ENCODE data around the gene AP5B1. TPM values are rescaled to one million over a fixed set of nuclear protein-coding genes. Genes with fewer than 3 reads are reported as not detected.

AP5B1 gene
- total RNA-seq, 1 experiment from 2014 or later = 19.5 TPM

GRCh38 chr11:65776196-65776595, 4.6 kb downstream of the AP5B1 start:
- POLR2A ChIA-PET = no interaction called here
- no peak overlapping the region for H3K4me2 ChIP-seq (ENCODE audit: low read length)
- H2AFZ ChIP-seq (ENCODE audit: low read depth, low read length, poor library complexity, severe bottlenecking) = no peak overlapping the region
- no peak overlapping the region for H3K9ac ChIP-seq (ENCODE audit: low read length)
- intact Hi-C loops (cut with micrococcal nuclease) = no loop called here
- BruUV-seq (replicated peaks) = no TSS peak
- CTCF ChIA-PET = interaction anchor here (1.2 to 1.4 kb wide), 2 partner anchors 15 to 42 kb away, joined by 3 read pairs; no protein-coding TSS in a partner anchor
- H3K79me2 ChIP-seq (ENCODE audit: insufficient read depth, low read length) = peaks cover 42% of the 10 kb centered on the region
- RAD21 ChIA-PET (ENCODE audit: low non-redundant PET in 1 of 2, low total read pairs in 2 of 2, uncharacterized antibody in 2 of 2, unreplicated experiment in 2 of 2) = no interaction called here
- no peak for DNase-seq (ENCODE audit: low read depth, low spot score)
- H3K4me3 ChIP-seq (replicated peaks in 1 of 2; ENCODE audit: low read depth in 1 of 2, low read length in 2 of 2) = no peak overlapping the region
- peaks cover 8% of the 10 kb centered on the region; the same call in 1 of the 2 replicates for H4K20me1 ChIP-seq (ENCODE audit: insufficient read depth)
- ATAC-seq = no peak
- H3K27ac ChIP-seq (ENCODE audit: low read depth, low read length) = no peak overlapping the region
- H3K4me1 ChIP-seq (ENCODE audit: control insufficient read depth in 1 of 2, insufficient read depth in 2 of 2, low read length in 2 of 2) = peaks cover 3 to 13% of the 10 kb centered on the region in 2 experiments; a peak in 2 of 4 replicates
- no peaks in the 10 kb centered on the region for H3K9me3 ChIP-seq (ENCODE audit: control insufficient read depth in 1 of 2, insufficient read depth in 1 of 2, low read depth in 1 of 2, low read length in 2 of 2)
- TF ChIP-seq POLR2A (IDR thresholded peaks at IDR 0.05; ENCODE audit: borderline replicate concordance, extremely low read depth, insufficient read depth, insufficient read length) (no peak), EZH2 (IDR thresholded peaks at IDR 0.05) (no peak)
- TF ChIP-seq, protein P1, sequence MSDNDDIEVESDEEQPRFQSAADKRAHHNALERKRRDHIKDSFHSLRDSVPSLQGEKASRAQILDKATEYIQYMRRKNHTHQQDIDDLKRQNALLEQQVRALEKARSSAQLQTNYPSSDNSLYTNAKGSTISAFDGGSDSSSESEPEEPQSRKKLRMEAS (IDR thresholded peaks at IDR 0.05) = no peak
- H3K9me2 ChIP-seq (ENCODE audit: insufficient read depth) = no peaks in the 10 kb centered on the region
- peaks cover 14 to 30% of the 10 kb centered on the region in 2 experiments; a peak in 3 of 4 replicates for H3K36me3 ChIP-seq (ENCODE audit: control insufficient read depth in 1 of 2, insufficient read depth in 2 of 2, low read length in 2 of 2)
- no peaks in the 10 kb centered on the region for H3K27me3 ChIP-seq (ENCODE audit: insufficient read depth, low read length)

DNA sequence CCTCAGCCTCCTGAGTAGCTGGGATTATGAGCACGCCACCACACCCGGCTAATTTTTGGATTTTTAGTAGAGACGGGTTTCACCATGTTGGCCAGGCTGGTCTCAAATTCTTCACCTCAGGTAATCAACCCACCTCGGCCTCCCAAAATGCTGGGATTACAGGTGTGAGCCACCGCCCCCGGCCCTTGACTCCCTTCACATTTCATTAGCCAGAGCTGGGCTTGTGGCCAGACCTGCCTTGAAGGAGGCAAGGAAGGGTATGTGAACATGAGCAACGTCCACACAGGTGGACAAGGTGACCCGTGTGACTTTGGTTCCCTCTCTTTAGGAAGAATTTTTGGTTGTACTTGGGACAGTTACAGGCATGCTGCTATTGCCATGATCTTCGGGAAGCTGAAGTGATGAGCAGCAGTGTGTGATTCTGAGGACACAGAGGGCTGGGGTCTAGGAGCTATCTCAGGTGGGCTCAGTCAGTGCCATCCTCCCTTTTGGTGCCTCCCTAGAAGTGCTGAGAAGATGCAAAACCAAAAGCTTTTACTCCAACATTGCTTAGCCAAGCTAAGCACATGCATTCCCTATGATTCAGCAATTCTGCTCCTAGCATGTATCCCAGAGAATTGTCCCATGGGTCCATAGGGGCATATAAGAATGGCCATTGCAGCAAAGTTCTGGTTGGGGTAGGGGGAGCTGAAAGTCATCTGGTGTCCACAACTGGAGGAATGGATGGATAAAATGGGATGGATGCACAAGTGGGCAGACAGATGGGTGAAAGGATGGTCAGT, 6.1 kb downstream of the AP5B1 start:
- Histone ChIP-seq H3K4me2 (ENCODE audit: low read length) (no peak overlapping the region), H2AFZ (ENCODE audit: low read depth, low read length, poor library complexity, severe bottlenecking) (no peak overlapping the region), H3K36me3 (ENCODE audit: control insufficient read depth in 1 of 2, insufficient read depth in 2 of 2, low read length in 2 of 2) (peaks cover 14 to 30% of the 10 kb centered on the region in 2 experiments; a peak in 3 of 4 replicates), H3K4me3 (replicated peaks in 1 of 2; ENCODE audit: low read depth in 1 of 2, low read length in 2 of 2) (no peak overlapping the region), H3K27ac (ENCODE audit: low read depth, low read length) (no peak overlapping the region), H3K9ac (ENCODE audit: low read length) (no peak overlapping the region), H3K27me3 (ENCODE audit: insufficient read depth, low read length) (no peaks in the 10 kb centered on the region), H3K4me1 (ENCODE audit: control insufficient read depth in 1 of 2, insufficient read depth in 2 of 2, low read length in 2 of 2) (peaks cover 3 to 12% of the 10 kb centered on the region in 2 experiments; a peak in 2 of 4 replicates), H3K9me2 (ENCODE audit: insufficient read depth) (no peaks in the 10 kb centered on the region), H3K79me2 (ENCODE audit: insufficient read depth, low read length) (peaks cover 34% of the 10 kb centered on the region), H3K9me3 (ENCODE audit: control insufficient read depth in 1 of 2, insufficient read depth in 1 of 2, low read depth in 1 of 2, low read length in 2 of 2) (no peaks in the 10 kb centered on the region), H4K20me1 (ENCODE audit: insufficient read depth) (peaks cover 7% of the 10 kb centered on the region; the same call in 1 of the 2 replicates)
- no TSS peak for BruUV-seq (replicated peaks)
- intact Hi-C loops (cut with micrococcal nuclease) = no loop called here
- RAD21 ChIA-PET (ENCODE audit: low non-redundant PET in 1 of 2, low total read pairs in 2 of 2, uncharacterized antibody in 2 of 2, unreplicated experiment in 2 of 2) = no interaction called here
- POLR2A ChIA-PET = interaction anchor here (1.0 kb wide), 1 partner anchor 63 kb away, joined by 5 read pairs; no protein-coding TSS in a partner anchor
- DNase-seq (ENCODE audit: low read depth, low spot score) (no peak), ATAC-seq (no peak)
- CTCF ChIA-PET = no interaction called here
- no peak for TF ChIP-seq POLR2AphosphoS5 (IDR thresholded peaks at IDR 0.05; ENCODE audit: low read depth, low read length)
- TF ChIP-seq FOSL1 (IDR thresholded peaks at IDR 0.05; ENCODE audit: low read depth) = no peak
- no peak for TF ChIP-seq CEBPB (IDR thresholded peaks at IDR 0.05; ENCODE audit: low read depth)
- no peak for TF ChIP-seq ZNF274 (IDR thresholded peaks at IDR 0.05; ENCODE audit: low read depth, low read length)
- TF ChIP-seq, protein P2, sequence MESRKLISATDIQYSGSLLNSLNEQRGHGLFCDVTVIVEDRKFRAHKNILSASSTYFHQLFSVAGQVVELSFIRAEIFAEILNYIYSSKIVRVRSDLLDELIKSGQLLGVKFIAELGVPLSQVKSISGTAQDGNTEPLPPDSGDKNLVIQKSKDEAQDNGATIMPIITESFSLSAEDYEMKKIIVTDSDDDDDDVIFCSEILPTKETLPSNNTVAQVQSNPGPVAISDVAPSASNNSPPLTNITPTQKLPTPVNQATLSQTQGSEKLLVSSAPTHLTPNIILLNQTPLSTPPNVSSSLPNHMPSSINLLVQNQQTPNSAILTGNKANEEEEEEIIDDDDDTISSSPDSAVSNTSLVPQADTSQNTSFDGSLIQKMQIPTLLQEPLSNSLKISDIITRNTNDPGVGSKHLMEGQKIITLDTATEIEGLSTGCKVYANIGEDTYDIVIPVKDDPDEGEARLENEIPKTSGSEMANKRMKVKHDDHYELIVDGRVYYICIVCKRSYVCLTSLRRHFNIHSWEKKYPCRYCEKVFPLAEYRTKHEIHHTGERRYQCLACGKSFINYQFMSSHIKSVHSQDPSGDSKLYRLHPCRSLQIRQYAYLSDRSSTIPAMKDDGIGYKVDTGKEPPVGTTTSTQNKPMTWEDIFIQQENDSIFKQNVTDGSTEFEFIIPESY (IDR thresholded peaks at IDR 0.05; ENCODE audit: extremely low read depth, insufficient replicate concordance, low read length) = no peak
- TF ChIP-seq YY1 (IDR thresholded peaks at IDR 0.05; ENCODE audit: extremely low read depth, insufficient replicate concordance, low read depth, low read length) = no peak
- no peak for TF ChIP-seq TCF7L2 (IDR thresholded peaks at IDR 0.05; ENCODE audit: borderline replicate concordance, extremely low read depth, insufficient read depth, insufficient read length)
- TF ChIP-seq, protein P1 (IDR thresholded peaks at IDR 0.05) = no peak
- TF ChIP-seq, protein P3, sequence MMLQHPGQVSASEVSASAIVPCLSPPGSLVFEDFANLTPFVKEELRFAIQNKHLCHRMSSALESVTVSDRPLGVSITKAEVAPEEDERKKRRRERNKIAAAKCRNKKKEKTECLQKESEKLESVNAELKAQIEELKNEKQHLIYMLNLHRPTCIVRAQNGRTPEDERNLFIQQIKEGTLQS (IDR thresholded peaks at IDR 0.05) = no peak

Measured in HCT116 (cell line).